HFFc6 (cell line): ENCODE measurements around the gene SLC5A6. TPM values are rescaled to one million over a fixed set of nuclear protein-coding genes. Genes with fewer than 3 reads are reported as not detected.

Source experiments
- DNase-seq: peaks from one replicate; pipeline ENCODE4 v3.0.0-alpha.2; 2018
- H3K27ac Mint-ChIP-seq: 2 replicates; pipeline ENCODE4 v1.8.0; 2020; ENCODE audit warnings: mild to moderate bottlenecking, mixed read lengths
- H3K27me3 Mint-ChIP-seq: 2 replicates; pipeline ENCODE4 v1.8.0; 2021; ENCODE audit warnings: mild to moderate bottlenecking, moderate library complexity, mixed read lengths; ENCODE audit not compliant: insufficient read depth
- H3K36me3 Mint-ChIP-seq: 2 replicates; pipeline ENCODE4 v1.8.0; 2021; ENCODE audit warnings: low read depth, mixed read lengths
- H3K4me1 Mint-ChIP-seq: 2 replicates; pipeline ENCODE4 v1.8.0; 2020; ENCODE audit warnings: low read depth, mixed read lengths
- H3K4me3 Mint-ChIP-seq: 2 replicates; pipeline ENCODE4 v1.8.0; 2020; ENCODE audit warnings: mild to moderate bottlenecking, moderate library complexity, mixed read lengths
- H3K9me3 Mint-ChIP-seq: 2 replicates; pipeline ENCODE4 v1.8.0; 2020; ENCODE audit warnings: mild to moderate bottlenecking, mixed read lengths
- CTCF ChIP-seq: fragments of 200-600 bp; sonication (generic); IDR thresholded peaks from 2 replicates; pipeline ENCODE4 v1.5.0; 2021; ENCODE audit warnings: antibody characterized with exemption, mild to moderate bottlenecking
- total RNA-seq, 6 experiments: library from RNA; stranded (reverse); fragmentation: NEBNext Ultra II Directional; extraction: Animal tissue kit (Norgen Biotek cat#: 25700); gene quantifications; 2 replicates in 1 of 6; 3 replicates in 5 of 6; pipeline ENCODE4 v1.2.3, GENCODE V29; 2021

The SLC5A6 gene
- total RNA-seq, 6 experiments from 2014 or later: 23.6 to 32.6 (median 25.5) TPM

GRCh38 chr2:27175330-27175729 lies 36.7 kb downstream of the SLC5A6 start:
- no peak overlapping the region for H3K27ac Mint-ChIP-seq
- peaks cover 18% of the 10 kb centered on the region for H3K4me1 Mint-ChIP-seq
- DNase-seq: no peak
- no peak overlapping the region for H3K4me3 Mint-ChIP-seq
- peaks cover 22% of the 10 kb centered on the region for H3K27me3 Mint-ChIP-seq
- H3K9me3 Mint-ChIP-seq: no peaks in the 10 kb centered on the region
- no peaks in the 10 kb centered on the region for H3K36me3 Mint-ChIP-seq
- TF ChIP-seq CTCF: no peak

- no peak for DNase-seq
- no peak for TF ChIP-seq CTCF
- Mint-ChIP-seq H3K27ac (no peak overlapping the region), H3K4me1 (peaks cover 12% of the 10 kb centered on the region), H3K9me3 (no peaks in the 10 kb centered on the region), H3K4me3 (no peak overlapping the region), H3K27me3 (peaks cover 26% of the 10 kb centered on the region), H3K36me3 (no peaks in the 10 kb centered on the region)
Measured at GRCh38 chr2:27174638-27175037, 37.4 kb downstream of the SLC5A6 start.

DNA sequence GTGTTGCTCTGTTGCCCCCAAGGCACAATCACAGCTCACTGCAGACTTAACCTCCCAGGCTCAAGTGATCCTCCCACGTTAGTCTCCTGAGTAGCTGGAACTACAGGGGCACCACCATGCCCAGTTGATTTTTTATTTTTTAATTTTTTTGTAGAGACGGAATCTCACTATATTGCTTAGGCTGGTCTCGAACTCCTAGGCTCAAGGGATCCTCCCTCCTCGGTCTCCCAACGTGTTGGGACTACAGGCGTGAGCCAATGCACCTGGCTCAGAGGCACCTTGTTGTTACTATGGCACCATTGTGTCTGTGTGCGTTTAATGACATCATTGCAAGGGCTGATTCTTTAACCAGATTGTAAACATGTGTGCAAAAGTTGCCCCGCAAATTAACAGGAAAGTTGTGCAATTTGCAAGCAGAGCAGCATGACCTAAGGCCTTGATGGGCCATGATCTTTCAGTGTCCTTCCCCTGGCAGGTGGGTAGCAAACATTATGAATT lies 40.7 kb downstream of the SLC5A6 start:
- H3K4me1 Mint-ChIP-seq: peaks cover 7% of the 10 kb centered on the region
- TF ChIP-seq CTCF: no peak
- no peak overlapping the region for H3K27ac Mint-ChIP-seq
- no peak for DNase-seq
- peaks cover 30% of the 10 kb centered on the region for H3K27me3 Mint-ChIP-seq
- H3K9me3 Mint-ChIP-seq: no peaks in the 10 kb centered on the region
- H3K36me3 Mint-ChIP-seq: no peaks in the 10 kb centered on the region
- H3K4me3 Mint-ChIP-seq: no peak overlapping the region

GRCh38 chr2:27170581-27171337 lies 41.3 kb downstream of the SLC5A6 start:
- Mint-ChIP-seq H3K27me3 (peaks cover 30% of the 10 kb centered on the region), H3K27ac (no peak overlapping the region), H3K9me3 (no peaks in the 10 kb centered on the region), H3K36me3 (no peaks in the 10 kb centered on the region), H3K4me3 (no peak overlapping the region), H3K4me1 (peaks cover 7% of the 10 kb centered on the region)
- DNase-seq: no peak
- TF ChIP-seq CTCF: no peak

- Mint-ChIP-seq H3K4me1 (peaks cover 11% of the 10 kb centered on the region), H3K4me3 (no peak overlapping the region), H3K27me3 (peaks cover 28% of the 10 kb centered on the region), H3K9me3 (no peaks in the 10 kb centered on the region), H3K36me3 (no peaks in the 10 kb centered on the region), H3K27ac (no peak overlapping the region)
- no peak for TF ChIP-seq CTCF
- DNase-seq: no peak
Measured at GRCh38 chr2:27164960-27165763, 46.9 kb downstream of the SLC5A6 start.
